Neural cell (in vitro differentiated cells): ENCODE measurements around the gene HDGFL2.

ENCODE experiments used
- EP300 ChIP-seq: fragments of 450-650 bp; conservative IDR thresholded peaks from 2 replicates; pipeline ENCODE4 v1.6.1; 2014; ENCODE audit warnings: antibody characterized with exemption, mild to moderate bottlenecking, moderate library complexity; ENCODE audit not compliant: poor library complexity, severe bottlenecking
- EZH2 ChIP-seq: fragments of 200-600, 300-800 bp; shearing (Covaris generic), sonication (generic); IDR thresholded peaks from 2 replicates; pipeline ENCODE4 v1.6.1; 2014; ENCODE audit warnings: antibody characterized with exemption, low read length, borderline replicate concordance, mild to moderate bottlenecking; ENCODE audit not compliant: insufficient read depth, poor library complexity, severe bottlenecking
- POLR2AphosphoS5 ChIP-seq: IDR thresholded peaks from 2 replicates; pipeline ENCODE4 v1.6.1; 2012
- RAD21 ChIP-seq: fragments of 450-650 bp; conservative IDR thresholded peaks from 2 replicates; pipeline ENCODE4 v1.6.1; 2014; ENCODE audit warnings: antibody characterized with exemption, mild to moderate bottlenecking, moderate library complexity
- TAF1 ChIP-seq: IDR thresholded peaks from 2 replicates; pipeline ENCODE4 v1.6.1; 2012; ENCODE audit warnings: low read depth
- TF ChIP-seq, protein P1 (sequence below): fragments of 450-650 bp; IDR thresholded peaks from 2 replicates; pipeline ENCODE4 v1.5.1; 2014; ENCODE audit warnings: antibody characterized with exemption, mild to moderate bottlenecking, moderate library complexity; ENCODE audit not compliant: poor library complexity, severe bottlenecking
- TF ChIP-seq, protein P2 (sequence below): IDR thresholded peaks from 2 replicates; pipeline ENCODE4 v1.6.1; 2012; ENCODE audit warnings: borderline replicate concordance

DNA sequence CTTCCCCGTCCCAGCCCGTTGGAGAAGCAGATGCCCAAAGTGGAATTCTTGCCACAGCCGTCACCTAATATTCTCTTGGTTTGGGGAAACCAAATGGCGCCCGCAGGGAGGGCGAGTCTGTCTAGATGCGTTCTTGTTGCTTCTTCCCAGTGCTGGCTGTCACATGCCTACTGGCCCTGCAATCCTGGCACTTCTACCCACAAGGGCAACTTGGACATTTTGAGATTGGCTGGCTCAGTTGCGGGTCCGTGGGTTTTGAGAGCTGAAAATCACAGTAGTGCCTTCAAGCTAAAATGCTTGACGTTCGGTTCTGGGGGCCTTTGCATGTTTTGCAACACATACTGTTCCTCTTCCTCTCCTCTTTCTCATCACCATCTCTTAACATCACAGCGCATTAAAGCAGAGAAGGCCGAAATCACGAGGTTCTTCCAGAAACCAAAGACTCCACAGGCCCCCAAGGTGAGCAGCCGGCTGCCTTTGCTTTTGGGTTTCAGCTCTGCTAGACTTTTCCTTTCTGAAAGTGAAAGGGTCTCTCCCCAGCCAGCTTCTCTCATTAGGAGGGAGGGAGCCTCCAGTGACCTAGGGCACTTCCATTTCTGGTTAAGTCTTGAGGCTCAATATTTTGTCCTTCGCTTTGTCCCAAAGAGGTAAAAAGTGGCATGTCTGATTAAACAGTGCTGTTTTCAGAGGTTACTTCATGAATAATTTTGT lies 48.5 kb upstream of the HDGFL2 start:
- TF ChIP-seq TAF1 = no peak
- no peak for TF ChIP-seq RAD21
- no peak for TF ChIP-seq EZH2
- TF ChIP-seq, protein P1, sequence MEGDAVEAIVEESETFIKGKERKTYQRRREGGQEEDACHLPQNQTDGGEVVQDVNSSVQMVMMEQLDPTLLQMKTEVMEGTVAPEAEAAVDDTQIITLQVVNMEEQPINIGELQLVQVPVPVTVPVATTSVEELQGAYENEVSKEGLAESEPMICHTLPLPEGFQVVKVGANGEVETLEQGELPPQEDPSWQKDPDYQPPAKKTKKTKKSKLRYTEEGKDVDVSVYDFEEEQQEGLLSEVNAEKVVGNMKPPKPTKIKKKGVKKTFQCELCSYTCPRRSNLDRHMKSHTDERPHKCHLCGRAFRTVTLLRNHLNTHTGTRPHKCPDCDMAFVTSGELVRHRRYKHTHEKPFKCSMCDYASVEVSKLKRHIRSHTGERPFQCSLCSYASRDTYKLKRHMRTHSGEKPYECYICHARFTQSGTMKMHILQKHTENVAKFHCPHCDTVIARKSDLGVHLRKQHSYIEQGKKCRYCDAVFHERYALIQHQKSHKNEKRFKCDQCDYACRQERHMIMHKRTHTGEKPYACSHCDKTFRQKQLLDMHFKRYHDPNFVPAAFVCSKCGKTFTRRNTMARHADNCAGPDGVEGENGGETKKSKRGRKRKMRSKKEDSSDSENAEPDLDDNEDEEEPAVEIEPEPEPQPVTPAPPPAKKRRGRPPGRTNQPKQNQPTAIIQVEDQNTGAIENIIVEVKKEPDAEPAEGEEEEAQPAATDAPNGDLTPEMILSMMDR = no peak
- no peak for TF ChIP-seq EP300
- TF ChIP-seq POLR2AphosphoS5 = no peak
- TF ChIP-seq, protein P2, sequence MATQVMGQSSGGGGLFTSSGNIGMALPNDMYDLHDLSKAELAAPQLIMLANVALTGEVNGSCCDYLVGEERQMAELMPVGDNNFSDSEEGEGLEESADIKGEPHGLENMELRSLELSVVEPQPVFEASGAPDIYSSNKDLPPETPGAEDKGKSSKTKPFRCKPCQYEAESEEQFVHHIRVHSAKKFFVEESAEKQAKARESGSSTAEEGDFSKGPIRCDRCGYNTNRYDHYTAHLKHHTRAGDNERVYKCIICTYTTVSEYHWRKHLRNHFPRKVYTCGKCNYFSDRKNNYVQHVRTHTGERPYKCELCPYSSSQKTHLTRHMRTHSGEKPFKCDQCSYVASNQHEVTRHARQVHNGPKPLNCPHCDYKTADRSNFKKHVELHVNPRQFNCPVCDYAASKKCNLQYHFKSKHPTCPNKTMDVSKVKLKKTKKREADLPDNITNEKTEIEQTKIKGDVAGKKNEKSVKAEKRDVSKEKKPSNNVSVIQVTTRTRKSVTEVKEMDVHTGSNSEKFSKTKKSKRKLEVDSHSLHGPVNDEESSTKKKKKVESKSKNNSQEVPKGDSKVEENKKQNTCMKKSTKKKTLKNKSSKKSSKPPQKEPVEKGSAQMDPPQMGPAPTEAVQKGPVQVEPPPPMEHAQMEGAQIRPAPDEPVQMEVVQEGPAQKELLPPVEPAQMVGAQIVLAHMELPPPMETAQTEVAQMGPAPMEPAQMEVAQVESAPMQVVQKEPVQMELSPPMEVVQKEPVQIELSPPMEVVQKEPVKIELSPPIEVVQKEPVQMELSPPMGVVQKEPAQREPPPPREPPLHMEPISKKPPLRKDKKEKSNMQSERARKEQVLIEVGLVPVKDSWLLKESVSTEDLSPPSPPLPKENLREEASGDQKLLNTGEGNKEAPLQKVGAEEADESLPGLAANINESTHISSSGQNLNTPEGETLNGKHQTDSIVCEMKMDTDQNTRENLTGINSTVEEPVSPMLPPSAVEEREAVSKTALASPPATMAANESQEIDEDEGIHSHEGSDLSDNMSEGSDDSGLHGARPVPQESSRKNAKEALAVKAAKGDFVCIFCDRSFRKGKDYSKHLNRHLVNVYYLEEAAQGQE = no peak
